ENCODE results near the gene MYOM3. TPM values are rescaled to one million over a fixed set of nuclear protein-coding genes. Genes with fewer than 3 reads are reported as not detected.

MYOM3 gene
- total RNA-seq, 2 donors from 2014 or later = not detected

DNA sequence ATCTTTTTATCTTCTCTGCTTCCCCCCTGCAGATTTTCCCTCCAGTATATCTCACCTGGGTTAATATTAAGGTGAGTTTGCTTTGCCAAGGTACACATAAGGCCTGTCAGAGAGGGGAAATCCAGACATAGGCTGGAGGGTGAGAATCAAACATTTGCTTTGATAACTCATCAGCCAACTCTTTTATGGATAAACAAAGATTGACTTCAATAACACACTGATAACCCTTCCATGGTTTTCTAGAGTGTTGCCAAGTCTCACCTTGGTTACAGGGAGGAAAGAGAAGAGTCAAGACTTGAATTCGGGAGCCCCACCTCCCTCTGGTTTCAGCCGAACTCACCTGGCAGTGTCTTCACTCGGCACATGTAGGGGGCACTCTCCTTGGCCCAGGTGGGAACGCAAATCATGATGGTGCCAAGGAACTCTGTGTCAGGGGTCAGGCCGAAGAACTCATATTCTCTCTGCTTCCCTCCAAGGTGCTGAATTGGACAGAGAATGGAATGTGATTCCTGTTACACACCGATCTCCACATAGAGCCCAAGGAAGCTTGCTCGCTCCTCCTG is 15.9 kb upstream of the MYOM3 start:
- DNase-seq (no peak), ATAC-seq (replicated peaks in 1 of 2) (no peak)
- Mint-ChIP-seq H3K27me3 (ENCODE audit: low read depth) (peaks cover 15% of the 10 kb centered on the region), H3K9me3 (peaks cover 8% of the 10 kb centered on the region in 2 donors), H3K36me3 (ENCODE audit: insufficient read depth in 2 of 2) (peaks cover 3 to 5% of the 10 kb centered on the region in 2 donors), H3K4me3 (no peak overlapping the region), H3K4me1 (ENCODE audit: low read depth) (no peaks in the 10 kb centered on the region), H3K27ac (no peak overlapping the region)

DNA sequence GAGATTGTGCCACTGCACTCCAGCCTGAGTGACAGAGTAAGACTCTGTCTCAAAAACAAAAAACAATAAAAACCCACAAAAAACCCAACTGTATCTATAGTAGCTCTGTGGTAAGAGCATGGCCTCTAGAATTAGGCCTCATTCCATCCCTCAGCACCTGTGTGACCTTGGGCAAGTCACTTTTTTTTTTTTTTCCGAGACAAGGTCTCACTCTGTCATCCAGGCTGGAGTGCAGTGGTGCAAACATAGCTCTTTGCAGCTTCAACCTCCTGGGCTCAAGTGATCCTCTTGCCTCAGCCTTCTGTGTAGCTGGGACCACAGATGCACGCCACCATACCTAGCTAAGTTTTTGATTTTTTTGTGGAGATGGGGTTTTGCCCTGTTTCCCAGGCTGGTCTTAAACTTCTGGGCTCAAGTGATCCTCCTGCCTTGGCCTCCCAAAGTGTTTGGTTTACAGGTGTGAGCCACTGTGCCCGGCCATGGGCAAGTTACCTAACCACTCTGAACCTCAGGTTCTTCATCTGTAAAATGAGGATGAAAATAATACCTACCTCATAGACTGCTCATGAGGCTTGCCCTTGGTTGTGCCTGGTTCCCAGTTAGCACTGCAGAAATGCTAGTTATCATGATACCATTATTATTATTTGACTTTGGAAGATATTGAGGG is 15.3 kb upstream of the MYOM3 start:
- DNase-seq (no peak), ATAC-seq (replicated peaks in 1 of 2) (no peak)
- no peak overlapping the region for H3K27ac Mint-ChIP-seq
- H3K36me3 Mint-ChIP-seq (ENCODE audit: insufficient read depth in 2 of 2) = peaks cover 3 to 5% of the 10 kb centered on the region in 2 donors
- peaks cover 8% of the 10 kb centered on the region in 2 donors for H3K9me3 Mint-ChIP-seq
- no peaks in the 10 kb centered on the region for H3K4me1 Mint-ChIP-seq (ENCODE audit: low read depth)
- no peak overlapping the region for H3K4me3 Mint-ChIP-seq
- H3K27me3 Mint-ChIP-seq (ENCODE audit: low read depth) = peaks cover 15% of the 10 kb centered on the region

DNA sequence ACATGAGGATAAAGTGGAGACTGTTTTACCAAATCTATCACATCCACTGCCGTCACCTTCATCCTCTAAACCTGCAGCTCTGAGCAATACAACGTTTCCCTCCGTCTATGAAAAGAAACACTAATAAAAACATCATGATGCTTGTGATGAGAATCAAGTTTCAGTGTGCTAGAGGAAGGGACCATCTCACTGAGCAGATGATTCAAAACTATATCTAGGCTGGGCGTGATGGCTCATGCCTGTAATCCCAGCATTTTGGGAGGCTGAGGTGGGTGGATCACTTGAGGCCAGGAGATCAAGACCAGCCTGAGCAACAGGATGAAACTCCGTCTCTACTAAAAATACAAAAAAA is 14.7 kb upstream of the MYOM3 start:
- no peak for ATAC-seq (replicated peaks in 1 of 2)
- Mint-ChIP-seq H3K9me3 (peaks cover 8% of the 10 kb centered on the region in 2 donors), H3K27me3 (ENCODE audit: low read depth) (peaks cover 15% of the 10 kb centered on the region), H3K4me1 (ENCODE audit: low read depth) (no peaks in the 10 kb centered on the region), H3K27ac (no peak overlapping the region), H3K4me3 (no peak overlapping the region), H3K36me3 (ENCODE audit: insufficient read depth in 2 of 2) (peaks cover 3 to 5% of the 10 kb centered on the region in 2 donors)
- DNase-seq = no peak

DNA sequence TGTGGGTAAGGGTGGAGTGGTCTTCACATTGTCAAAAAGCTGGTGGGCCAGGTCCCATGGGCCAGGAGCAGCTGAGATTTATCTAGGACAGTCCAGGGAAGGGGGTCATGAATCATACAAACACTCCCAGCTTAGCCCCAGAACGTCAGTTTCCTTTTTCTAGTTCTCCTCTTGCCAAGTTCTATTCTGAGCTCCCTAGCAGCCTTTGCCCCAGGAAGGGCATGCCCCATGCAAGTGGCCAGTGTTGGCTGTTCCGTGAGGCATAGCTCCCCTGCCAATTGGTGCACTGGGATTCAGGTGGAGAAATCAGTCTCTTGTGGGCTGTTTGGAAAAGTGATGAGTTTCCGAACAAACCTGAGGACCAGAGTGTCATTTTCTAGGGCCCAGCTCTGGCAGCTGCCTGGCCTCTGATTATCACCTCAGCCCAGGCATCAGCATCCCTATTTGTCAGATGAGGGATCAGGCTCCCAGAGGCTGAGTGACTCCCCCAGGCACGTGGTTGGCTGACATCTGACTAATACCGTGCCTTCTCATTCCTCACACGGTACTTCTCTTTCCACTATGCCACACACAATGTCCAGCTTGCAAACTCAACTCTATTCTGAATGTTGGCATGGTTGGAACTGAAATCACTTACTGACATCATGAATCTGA is 14.2 kb upstream of the MYOM3 start:
- Mint-ChIP-seq H3K4me3 (no peak overlapping the region), H3K36me3 (ENCODE audit: insufficient read depth in 2 of 2) (peaks cover 3 to 5% of the 10 kb centered on the region in 2 donors), H3K27ac (no peak overlapping the region), H3K27me3 (ENCODE audit: low read depth) (peaks cover 15% of the 10 kb centered on the region), H3K9me3 (peaks cover 8% of the 10 kb centered on the region in 2 donors), H3K4me1 (ENCODE audit: low read depth) (no peaks in the 10 kb centered on the region)
- DNase-seq (no peak), ATAC-seq (replicated peaks in 1 of 2) (peak in 1 of 2 donors; percentile 75)

DNA sequence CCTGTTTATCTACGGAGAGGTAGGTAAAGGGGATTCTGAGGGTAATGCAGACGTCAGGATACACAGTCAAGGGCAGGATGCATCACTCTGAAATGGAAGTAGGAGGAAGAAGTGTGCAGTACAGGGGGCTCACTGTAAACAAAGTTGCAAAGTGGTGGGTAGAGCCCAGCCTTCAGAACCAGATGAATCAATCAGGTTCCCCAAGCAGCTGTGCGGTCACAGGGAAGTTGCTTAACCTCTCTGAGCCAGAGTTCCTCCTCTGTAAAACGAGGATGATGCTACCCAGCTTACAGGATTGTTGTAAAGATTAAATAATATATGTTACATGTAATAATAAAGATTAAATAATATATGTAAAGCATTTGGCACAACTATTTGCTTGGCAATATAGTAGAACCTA is 13.5 kb upstream of the MYOM3 start:
- H3K4me3 Mint-ChIP-seq = no peak overlapping the region

DNA sequence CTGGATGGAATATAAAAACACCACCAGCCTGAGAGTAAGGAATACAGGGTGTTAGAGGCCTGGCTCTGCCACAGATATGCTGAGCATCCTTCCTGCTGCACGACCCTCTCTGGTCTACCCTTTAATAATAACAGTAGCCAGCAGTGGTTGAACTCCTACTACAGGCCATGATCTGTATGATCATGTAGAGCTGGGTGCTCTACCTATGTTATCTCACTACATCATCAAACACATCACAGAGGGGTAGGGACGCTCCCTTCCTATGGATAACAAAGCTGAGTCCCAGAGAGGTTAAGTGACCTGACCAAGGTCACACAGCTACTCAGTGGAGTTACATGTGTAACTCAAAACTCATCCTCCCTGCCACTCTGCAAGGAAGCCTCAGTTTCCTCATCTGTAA is 13.0 kb upstream of the MYOM3 start:
- Mint-ChIP-seq H3K9me3 (peaks cover 5% of the 10 kb centered on the region in 2 donors), H3K27me3 (ENCODE audit: low read depth) (peaks cover 15% of the 10 kb centered on the region), H3K36me3 (ENCODE audit: insufficient read depth in 2 of 2) (peaks cover 0 to 3% of the 10 kb centered on the region in 2 donors), H3K4me1 (ENCODE audit: low read depth) (no peaks in the 10 kb centered on the region), H3K27ac (no peak overlapping the region), H3K4me3 (no peak overlapping the region)
- DNase-seq (no peak), ATAC-seq (replicated peaks in 1 of 2) (no peak)

More for the DNA sequence above, 13.5 kb upstream of the MYOM3 start:
- peaks cover 3 to 5% of the 10 kb centered on the region in 2 donors for H3K36me3 Mint-ChIP-seq (ENCODE audit: insufficient read depth in 2 of 2)
- H3K27me3 Mint-ChIP-seq (ENCODE audit: low read depth) = peaks cover 15% of the 10 kb centered on the region
- H3K27ac Mint-ChIP-seq = no peak overlapping the region
- no peaks in the 10 kb centered on the region for H3K4me1 Mint-ChIP-seq (ENCODE audit: low read depth)
- ATAC-seq (replicated peaks in 1 of 2) (no peak), DNase-seq (no peak)
- peaks cover 5 to 8% of the 10 kb centered on the region in 2 donors for H3K9me3 Mint-ChIP-seq

DNA sequence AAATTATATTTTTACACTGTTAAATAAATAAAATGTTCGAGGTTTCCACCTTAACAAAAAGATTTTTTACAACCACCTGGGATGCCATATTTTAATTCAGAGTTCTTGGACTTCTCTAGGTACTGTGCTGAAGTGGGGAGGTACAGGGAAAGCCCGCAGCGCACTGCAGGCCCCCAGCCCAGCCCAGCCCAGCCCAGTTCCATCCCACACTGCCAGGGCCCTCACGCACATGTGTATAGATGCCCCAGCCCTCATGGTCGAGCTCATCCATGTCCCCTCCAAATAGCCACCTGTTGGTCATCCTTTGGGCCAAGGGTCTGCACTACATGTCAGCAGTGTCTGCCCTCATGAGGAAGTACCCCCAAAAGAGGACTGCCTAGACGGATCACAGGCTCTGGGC is 11.7 kb upstream of the MYOM3 start:
- H3K27ac Mint-ChIP-seq = no peak overlapping the region
- H3K4me3 Mint-ChIP-seq = no peak overlapping the region
- no peak for DNase-seq
- no peaks in the 10 kb centered on the region for H3K4me1 Mint-ChIP-seq (ENCODE audit: low read depth)
- peaks cover 2% of the 10 kb centered on the region for H3K27me3 Mint-ChIP-seq (ENCODE audit: low read depth)
- no peak for ATAC-seq (replicated peaks in 1 of 2)
- no peaks in the 10 kb centered on the region for H3K9me3 Mint-ChIP-seq
- no peaks in the 10 kb centered on the region for H3K36me3 Mint-ChIP-seq (ENCODE audit: insufficient read depth in 2 of 2)

DNA sequence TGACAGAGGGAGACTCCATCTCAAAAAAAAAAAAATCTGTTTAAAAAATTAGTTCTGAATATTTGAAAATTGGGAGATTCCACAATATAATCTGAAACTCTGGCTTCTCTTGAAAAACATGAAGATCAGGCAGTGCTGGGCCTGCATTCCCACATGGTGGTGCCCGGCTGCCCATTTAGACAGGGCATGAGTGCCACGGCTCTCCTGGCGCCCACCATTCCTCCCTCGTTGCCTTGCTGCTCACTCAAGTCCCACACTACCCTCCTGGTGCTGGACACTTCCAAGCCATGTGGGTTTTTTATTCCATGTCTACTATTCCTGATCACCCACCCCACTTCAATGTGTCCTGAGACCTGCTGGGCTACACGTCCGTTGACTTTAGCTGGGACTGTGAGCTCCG is 10.8 kb upstream of the MYOM3 start:
- Mint-ChIP-seq H3K4me3 (no peak overlapping the region), H3K27me3 (ENCODE audit: low read depth) (peaks cover 3% of the 10 kb centered on the region), H3K36me3 (ENCODE audit: insufficient read depth in 2 of 2) (no peaks in the 10 kb centered on the region), H3K27ac (no peak overlapping the region), H3K9me3 (no peaks in the 10 kb centered on the region), H3K4me1 (ENCODE audit: low read depth) (peaks cover 2% of the 10 kb centered on the region)
- DNase-seq (no peak), ATAC-seq (replicated peaks in 1 of 2) (no peak)

DNA sequence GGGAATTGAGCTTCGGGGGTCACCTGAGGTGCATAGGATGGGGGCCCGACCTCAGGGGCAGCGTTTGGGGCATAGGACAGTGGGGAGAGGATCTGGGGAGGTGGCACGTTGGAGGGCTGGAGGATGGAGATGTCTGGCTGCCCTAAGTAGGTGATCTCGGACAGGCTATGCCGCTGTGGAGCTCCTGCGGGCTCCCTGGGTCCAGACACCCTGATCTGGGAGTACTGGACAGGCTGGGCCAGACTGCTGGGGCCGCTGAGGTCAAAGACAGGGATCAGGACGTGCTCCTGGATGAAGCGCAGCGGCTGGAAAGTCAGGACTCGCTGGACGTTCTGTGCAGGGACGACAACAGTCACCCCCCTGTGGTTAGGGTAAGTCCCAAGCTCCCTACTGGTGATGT is 9.5 kb upstream of the MYOM3 start:
- peaks cover 4% of the 10 kb centered on the region for H3K4me1 Mint-ChIP-seq (ENCODE audit: low read depth)
- H3K9me3 Mint-ChIP-seq = no peaks in the 10 kb centered on the region
- H3K27ac Mint-ChIP-seq = no peak overlapping the region
- H3K4me3 Mint-ChIP-seq = no peak overlapping the region
- no peak for DNase-seq
- H3K36me3 Mint-ChIP-seq (ENCODE audit: insufficient read depth in 2 of 2) = no peaks in the 10 kb centered on the region
- no peak for ATAC-seq (replicated peaks in 1 of 2)
- H3K27me3 Mint-ChIP-seq (ENCODE audit: low read depth) = peaks cover 12% of the 10 kb centered on the region

DNA sequence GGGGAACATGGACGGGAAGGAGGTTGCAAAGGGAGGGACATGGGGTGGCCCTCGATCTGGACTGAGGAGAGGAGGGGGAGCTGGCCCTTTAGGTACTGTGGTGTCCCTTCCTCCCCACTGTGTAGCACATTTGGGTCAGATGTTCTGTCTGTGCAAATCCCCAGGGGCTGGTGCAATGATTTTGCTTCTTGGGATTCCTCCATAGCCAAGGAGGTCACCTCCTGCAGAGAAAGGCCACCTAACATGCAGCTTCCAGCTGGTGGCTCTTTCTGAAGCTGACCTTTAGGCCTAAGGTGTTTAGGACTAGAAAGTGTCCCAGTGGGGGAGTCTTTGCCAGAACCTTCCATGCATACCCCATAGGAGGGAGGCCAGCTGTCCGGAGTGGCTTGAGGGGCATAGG is 9.0 kb upstream of the MYOM3 start:
- Mint-ChIP-seq H3K36me3 (ENCODE audit: insufficient read depth in 2 of 2) (no peaks in the 10 kb centered on the region), H3K4me3 (no peak overlapping the region), H3K27me3 (ENCODE audit: low read depth) (peaks cover 16% of the 10 kb centered on the region), H3K9me3 (no peaks in the 10 kb centered on the region), H3K27ac (no peak overlapping the region), H3K4me1 (ENCODE audit: low read depth) (peaks cover 4% of the 10 kb centered on the region)
- ATAC-seq (replicated peaks in 1 of 2) = no peak
- DNase-seq = no peak

DNA sequence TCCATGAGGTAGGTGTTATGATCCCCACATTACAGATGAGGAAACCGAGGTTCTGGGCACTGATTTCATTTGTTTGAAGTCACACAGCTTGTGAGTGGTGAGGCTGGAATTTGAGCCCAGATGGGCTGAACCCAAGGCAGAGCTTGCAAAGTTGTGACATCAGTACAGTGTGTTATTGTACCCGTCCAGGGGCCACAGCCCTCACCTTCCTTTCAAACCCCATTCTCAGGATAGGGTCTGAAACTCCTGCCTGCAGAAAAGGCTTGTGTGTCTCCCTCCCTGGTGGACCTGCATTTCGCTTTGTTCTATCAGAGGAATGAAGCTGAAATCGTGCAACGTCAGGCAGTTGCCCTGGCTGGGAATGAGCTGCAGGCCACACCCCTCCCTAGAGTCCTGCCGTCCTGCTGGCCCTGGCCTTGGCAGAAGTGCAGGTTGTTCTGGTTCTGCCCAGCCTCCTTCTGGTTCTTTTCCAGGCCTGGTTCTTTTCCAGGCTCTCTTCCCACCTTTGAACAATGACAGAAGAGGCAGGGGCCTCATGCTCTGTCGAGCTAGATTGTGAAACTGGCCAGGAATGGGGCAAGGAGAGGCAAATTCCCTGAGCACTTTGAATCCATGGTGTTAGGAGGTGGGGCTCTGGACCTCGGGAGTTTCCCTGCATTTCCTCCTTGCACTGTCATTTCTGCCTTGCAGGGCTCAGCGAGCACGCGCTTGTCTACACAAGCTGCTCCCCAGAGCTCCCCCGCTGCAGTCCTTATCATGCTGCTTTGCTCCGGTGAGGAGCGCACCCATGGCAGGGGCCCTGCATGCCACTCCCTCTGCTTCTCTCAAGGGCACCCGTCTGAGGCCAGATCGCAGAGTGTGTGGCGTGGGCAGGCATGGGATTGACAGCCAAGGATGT is 8.2 kb upstream of the MYOM3 start:
- Mint-ChIP-seq H3K4me1 (ENCODE audit: low read depth) (peaks cover 4% of the 10 kb centered on the region), H3K27me3 (ENCODE audit: low read depth) (peaks cover 17% of the 10 kb centered on the region), H3K36me3 (ENCODE audit: insufficient read depth in 2 of 2) (no peaks in the 10 kb centered on the region), H3K4me3 (no peak overlapping the region), H3K9me3 (no peaks in the 10 kb centered on the region), H3K27ac (no peak overlapping the region)
- ATAC-seq (replicated peaks in 1 of 2) = no peak
- DNase-seq = no peak

DNA sequence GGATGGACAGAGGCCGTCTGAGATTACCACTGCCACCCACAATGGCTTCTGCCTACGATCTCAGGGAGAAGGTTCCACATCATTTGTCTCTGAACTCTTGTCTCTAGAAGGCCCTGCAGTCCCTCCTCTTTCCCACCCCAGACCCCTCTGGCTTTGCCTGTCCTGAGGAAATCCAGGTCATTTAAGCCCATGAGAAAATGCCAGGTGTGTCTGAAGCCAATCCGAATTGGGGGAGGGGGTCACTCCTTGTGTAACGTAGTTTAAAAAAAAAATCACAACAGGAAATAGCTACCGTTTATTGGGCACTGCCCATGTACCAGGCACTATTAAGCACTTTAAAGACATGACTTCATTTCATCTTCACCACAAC is 7.5 kb upstream of the MYOM3 start:
- Mint-ChIP-seq H3K4me3 (no peak overlapping the region), H3K27ac (no peak overlapping the region), H3K4me1 (ENCODE audit: low read depth) (peaks cover 4% of the 10 kb centered on the region), H3K27me3 (ENCODE audit: low read depth) (peaks cover 17% of the 10 kb centered on the region), H3K9me3 (no peaks in the 10 kb centered on the region), H3K36me3 (ENCODE audit: insufficient read depth in 2 of 2) (no peaks in the 10 kb centered on the region)
- ATAC-seq (replicated peaks in 1 of 2) (no peak), DNase-seq (no peak)

Data from activated T-cell treated with anti-CD3 and anti-CD28 coated beads, Interleukin-2, amount 50 U/mL, for 72 hours (primary cell).